Activated CD4-positive, alpha-beta T cell treated with anti-CD3 and anti-CD28 coated beads, Interleukin-2, amount 50 U/mL, for 4 hours (primary cell): ENCODE results near the gene PRKCE.
A peak's percentile ranks its signal among the peaks of the same experiment; 100 is the strongest.

Source experiments
- DNase-seq, 2 experiments: peaks; one replicate each; pipeline ENCODE4 v3.0.0-alpha.2; 2020

PRKCE gene

GRCh38 chr2:46163804-46164528, 512.5 kb downstream of the PRKCE start:
- no peak for DNase-seq

GRCh38 chr2:46164529-46165301, 513.2 kb downstream of the PRKCE start:
- no peak for DNase-seq

GRCh38 chr2:46165916-46166315, 514.4 kb downstream of the PRKCE start:
- no peak for DNase-seq

- DNase-seq = no peak
Measured at GRCh38 chr2:46167406-46167805, 515.9 kb downstream of the PRKCE start.

- no peak for DNase-seq
Measured at GRCh38 chr2:46167924-46168323, 516.4 kb downstream of the PRKCE start.

- no peak for DNase-seq
Measured at GRCh38 chr2:46169467-46169866, 518.0 kb downstream of the PRKCE start.

- DNase-seq = no peak
Measured at GRCh38 chr2:46170026-46170425, 518.6 kb downstream of the PRKCE start.

- DNase-seq = no peak
Measured at GRCh38 chr2:46170611-46171350, 519.3 kb downstream of the PRKCE start.

- no peak for DNase-seq
Measured at GRCh38 chr2:46171411-46171953, 520.0 kb downstream of the PRKCE start.

- DNase-seq = no peak
Measured at GRCh38 chr2:46171996-46172546, 520.6 kb downstream of the PRKCE start.

- no peak for DNase-seq
Measured at GRCh38 chr2:46173030-46173429, 521.6 kb downstream of the PRKCE start.

GRCh38 chr2:46173636-46174250, 522.3 kb downstream of the PRKCE start:
- no peak for DNase-seq

GRCh38 chr2:46174345-46175170, 523.1 kb downstream of the PRKCE start:
- DNase-seq = no peak

- no peak for DNase-seq
Measured at GRCh38 chr2:46175419-46175818, 523.9 kb downstream of the PRKCE start.

GRCh38 chr2:46177461-46178089, 526.1 kb downstream of the PRKCE start:
- no peak for DNase-seq

GRCh38 chr2:46179037-46179621, 527.7 kb downstream of the PRKCE start:
- DNase-seq = peak; percentile 28 to 29

GRCh38 chr2:46180189-46180588, 528.7 kb downstream of the PRKCE start:
- no peak for DNase-seq

GRCh38 chr2:46181306-46181705, 529.8 kb downstream of the PRKCE start:
- DNase-seq = no peak

- no peak for DNase-seq
Measured at GRCh38 chr2:46181789-46182530, 530.5 kb downstream of the PRKCE start.

GRCh38 chr2:46183426-46183825, 532.0 kb downstream of the PRKCE start:
- DNase-seq = no peak
